Vagina (tissue), 2 donors: ENCODE measurements around the gene TMIGD1.

Source experiments
- CTCF ChIP-seq, 3 experiments: fragments of 450-650 bp in 2 of 3; fragments of 200-600 bp in 1 of 3; sonication (generic) in 1 of 3; IDR thresholded peaks; one replicate each; pipeline ENCODE4 v1.5.1; 2017 to 2019; ENCODE audit warnings: antibody characterized with exemption in 3 of 3, mild to moderate bottlenecking in 2 of 3, moderate library complexity in 2 of 3
- POLR2A ChIP-seq, 2 donors: fragments of 450-650 bp; IDR thresholded peaks; one replicate each; pipeline ENCODE4 v1.6.1; 2017; ENCODE audit warnings: antibody characterized with exemption in 2 of 2, mild to moderate bottlenecking in 2 of 2, moderate library complexity in 2 of 2
- POLR2AphosphoS5 ChIP-seq, 2 donors: sonication (generic); formaldehyde crosslinking; IDR thresholded peaks; one replicate each; pipeline ENCODE4 v1.9.0; 2017; ENCODE audit warnings: antibody characterized with exemption in 2 of 2, mild to moderate bottlenecking in 2 of 2, low read depth in 1 of 2; ENCODE audit not compliant: insufficient read depth in 1 of 2

GRCh38 chr17:30309591-30309990 is 24.3 kb downstream of the TMIGD1 start:
- TF ChIP-seq CTCF (IDR thresholded peaks at IDR 0.05) (no peak), POLR2A (IDR thresholded peaks at IDR 0.05) (no peak), POLR2AphosphoS5 (IDR thresholded peaks at IDR 0.05; ENCODE audit: insufficient read depth in 1 of 2, low read depth in 1 of 2) (no peak)
